LNCAP (cell line): Measurements from ENCODE around the gene RASGRP4.

Experiments
- CTCF ChIP-seq: fragments of 450-650 bp; IDR thresholded peaks from 2 replicates; pipeline ENCODE4 v1.5.1; 2017; ENCODE audit warnings: mild to moderate bottlenecking

Gene RASGRP4

DNA sequence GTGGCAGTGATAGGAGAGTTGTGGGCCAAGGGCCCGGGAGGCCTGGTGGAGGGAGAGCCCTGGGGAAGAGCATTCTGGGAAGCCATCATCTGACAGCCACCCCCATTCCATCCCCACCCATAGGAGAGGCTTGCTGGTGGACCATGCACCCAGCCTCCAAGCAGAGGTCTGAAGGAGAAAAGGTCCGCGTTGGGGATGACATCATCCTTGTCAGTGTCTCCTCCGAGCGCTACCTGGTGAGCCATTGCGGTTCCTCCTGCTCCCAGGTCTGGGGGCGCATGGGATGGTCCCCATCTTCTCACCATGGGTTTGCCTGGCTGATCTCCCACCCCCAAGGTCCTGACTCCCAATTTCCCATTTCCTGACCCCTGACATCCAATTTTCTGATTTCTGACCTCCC is 18.0 kb upstream of the RASGRP4 start:
- no peak for TF ChIP-seq CTCF

DNA sequence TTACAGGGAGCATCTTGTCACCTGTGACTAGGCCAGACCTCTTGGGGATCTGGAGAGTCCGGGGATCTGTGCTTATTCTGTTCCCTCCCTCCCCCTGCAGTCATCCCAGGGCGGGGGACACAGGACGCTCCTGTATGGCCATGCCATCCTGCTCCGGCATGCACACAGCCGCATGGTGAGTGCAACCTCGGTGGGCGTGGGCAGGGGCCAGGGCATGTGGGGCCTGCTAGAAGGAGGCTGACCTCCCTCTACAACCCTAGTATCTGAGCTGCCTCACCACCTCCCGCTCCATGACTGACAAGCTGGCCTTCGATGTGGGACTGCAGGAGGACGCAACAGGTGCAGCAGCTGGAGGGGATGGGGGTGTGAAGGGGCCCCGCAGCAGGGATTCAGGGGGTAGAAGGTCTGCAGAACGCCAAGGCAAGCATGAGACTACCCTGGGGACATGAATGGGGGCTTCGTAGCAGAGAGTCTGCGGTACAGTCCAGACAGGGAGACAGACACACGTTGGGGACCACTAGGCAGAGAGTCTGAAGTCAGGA is 17.5 kb upstream of the RASGRP4 start:
- no peak for TF ChIP-seq CTCF

DNA sequence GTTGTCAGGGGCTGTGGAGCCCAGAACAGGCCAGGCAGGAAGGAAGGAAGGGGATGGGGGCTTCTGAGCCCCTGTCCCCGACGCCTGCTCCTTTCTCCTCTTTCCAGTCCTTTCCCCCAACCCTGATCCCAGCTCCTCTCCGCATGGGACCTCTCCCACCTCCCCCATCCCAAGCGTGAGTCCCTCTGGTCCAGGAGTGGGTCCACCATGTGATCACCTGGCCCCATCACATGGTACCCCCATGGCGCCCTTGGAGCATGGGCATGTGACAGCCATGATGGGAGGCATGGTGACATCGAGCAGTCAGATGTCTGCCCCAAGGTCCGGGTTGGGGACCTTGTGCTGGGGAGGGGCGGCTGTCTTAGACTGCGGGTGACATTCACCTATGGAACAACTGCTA is 16.7 kb upstream of the RASGRP4 start:
- no peak for TF ChIP-seq CTCF

DNA sequence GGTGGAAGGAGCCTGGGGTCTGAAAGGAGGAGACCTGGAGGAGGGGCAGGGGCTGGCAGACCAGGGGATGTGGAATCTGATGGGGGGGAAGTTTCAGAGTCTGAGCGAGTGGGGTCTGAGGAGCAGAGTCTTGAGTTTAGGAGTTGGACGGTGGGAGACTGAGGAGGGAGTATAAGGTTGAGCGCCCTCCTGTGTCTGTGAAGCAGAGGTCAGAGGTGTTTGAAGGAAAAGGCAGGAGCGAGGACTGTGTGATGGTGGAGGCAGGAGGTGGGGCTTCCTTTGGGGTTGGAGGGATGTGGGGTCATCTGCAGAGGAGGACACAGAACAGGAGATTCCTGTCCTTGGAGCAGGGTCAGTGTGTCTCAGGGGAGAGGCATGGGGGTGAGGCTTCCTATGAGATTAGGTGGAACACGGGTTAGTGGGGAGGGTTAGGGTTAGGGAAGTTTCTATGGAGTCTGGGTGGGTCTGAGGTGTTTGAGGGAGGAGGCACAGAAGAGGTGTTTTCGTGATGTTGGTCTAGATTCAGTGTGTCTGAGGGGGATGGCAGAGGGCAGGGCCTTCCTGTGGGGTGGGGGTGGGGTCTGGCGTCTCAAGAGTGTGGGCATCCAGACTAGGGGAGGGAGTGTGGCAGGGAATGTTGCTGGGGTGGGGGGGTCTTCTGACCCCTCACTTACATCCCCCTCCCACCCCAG is 15.8 kb upstream of the RASGRP4 start:
- TF ChIP-seq CTCF = no peak

- TF ChIP-seq CTCF = no peak
Observed at GRCh38 chr19:38440592-38440991, 14.6 kb upstream of the RASGRP4 start.

DNA sequence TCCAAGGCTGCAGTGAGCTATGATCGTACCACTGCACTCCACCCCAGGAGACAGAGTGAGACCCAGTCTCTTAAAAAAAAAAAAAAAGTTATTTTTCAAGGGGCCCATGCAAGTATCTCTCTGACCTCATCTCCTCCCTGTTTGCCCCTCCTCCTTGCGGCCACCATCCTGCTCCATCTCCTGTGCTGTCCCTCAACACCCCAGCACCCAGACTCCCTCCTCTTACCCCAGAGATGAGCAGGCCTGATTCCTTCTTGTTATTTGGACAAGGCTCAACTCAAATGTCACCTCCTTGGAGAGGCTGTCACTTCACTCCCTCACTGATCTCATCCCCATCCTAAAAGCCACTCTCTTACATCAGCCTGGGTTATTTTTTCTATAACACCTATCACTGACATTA is 11.9 kb upstream of the RASGRP4 start:
- TF ChIP-seq CTCF = no peak

DNA sequence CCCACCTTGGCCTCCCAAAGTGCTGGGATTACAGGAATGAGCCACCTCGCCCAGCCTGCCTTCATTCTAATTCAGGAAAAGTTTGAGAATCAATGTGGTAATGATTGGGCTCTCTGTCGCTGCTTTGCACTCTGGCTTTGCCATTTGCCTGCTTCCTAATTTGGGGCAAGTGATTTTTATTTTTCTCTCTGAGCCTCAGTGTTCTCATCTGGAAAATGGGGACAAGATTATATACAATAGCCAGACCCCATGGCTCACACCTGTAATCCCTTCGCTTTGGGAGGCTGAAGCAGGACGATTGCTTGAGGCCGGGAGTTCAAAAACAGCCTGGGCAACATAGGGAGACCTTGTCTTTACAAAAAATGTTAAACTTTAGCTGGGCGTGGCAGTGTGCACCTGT is 11.3 kb upstream of the RASGRP4 start:
- TF ChIP-seq CTCF = no peak
